ENCODE measurements around the gene SLC35B2.
"Not testable (repeated sequence)": the region's sequence is repeated elsewhere in the genome, so short reads cannot be mapped to it uniquely, and the experiment has no call there.

- TF ChIP-seq CTCF, POLR2AphosphoS5 (IDR thresholded peaks at IDR 0.05): not testable (repeated sequence)
These were observed 25.9 kb downstream of the SLC35B2 start for GRCh38 chr6:44231426-44231825.
